Measurements from ENCODE around the gene CDX1.

The CDX1 gene

DNA sequence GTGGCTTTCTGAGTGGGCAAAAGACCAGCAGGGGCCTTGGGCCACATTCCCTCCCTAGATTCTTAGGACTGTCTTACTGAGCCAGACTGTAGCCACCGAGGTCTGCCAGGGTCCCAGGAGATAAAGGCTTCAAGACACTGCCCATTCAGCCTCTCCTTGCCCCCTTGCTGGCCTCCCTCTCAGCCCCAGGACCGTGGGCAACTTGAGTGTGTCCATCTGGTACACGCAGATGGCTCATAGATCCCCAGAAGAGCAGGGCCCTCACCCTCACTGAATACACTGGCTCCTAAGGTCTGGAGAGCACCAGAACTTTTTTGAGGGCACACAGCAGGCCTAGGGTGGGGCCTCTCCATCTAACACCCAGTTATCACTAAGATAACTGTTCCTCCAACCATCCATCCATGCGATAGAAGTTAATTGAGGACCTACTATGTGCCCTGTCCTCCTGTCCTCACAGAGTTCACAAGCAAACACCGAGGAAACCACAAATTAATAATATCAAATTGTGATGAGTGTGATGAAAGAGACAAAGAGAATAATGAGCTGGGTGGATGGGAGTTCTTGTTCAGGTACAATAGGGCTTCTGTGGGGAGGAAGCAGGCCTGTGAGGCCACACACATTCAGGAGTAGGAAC, 6.0 kb upstream of the CDX1 start:
- H3K27me3 Mint-ChIP-seq: peaks cover 12% of the 10 kb centered on the region

DNA sequence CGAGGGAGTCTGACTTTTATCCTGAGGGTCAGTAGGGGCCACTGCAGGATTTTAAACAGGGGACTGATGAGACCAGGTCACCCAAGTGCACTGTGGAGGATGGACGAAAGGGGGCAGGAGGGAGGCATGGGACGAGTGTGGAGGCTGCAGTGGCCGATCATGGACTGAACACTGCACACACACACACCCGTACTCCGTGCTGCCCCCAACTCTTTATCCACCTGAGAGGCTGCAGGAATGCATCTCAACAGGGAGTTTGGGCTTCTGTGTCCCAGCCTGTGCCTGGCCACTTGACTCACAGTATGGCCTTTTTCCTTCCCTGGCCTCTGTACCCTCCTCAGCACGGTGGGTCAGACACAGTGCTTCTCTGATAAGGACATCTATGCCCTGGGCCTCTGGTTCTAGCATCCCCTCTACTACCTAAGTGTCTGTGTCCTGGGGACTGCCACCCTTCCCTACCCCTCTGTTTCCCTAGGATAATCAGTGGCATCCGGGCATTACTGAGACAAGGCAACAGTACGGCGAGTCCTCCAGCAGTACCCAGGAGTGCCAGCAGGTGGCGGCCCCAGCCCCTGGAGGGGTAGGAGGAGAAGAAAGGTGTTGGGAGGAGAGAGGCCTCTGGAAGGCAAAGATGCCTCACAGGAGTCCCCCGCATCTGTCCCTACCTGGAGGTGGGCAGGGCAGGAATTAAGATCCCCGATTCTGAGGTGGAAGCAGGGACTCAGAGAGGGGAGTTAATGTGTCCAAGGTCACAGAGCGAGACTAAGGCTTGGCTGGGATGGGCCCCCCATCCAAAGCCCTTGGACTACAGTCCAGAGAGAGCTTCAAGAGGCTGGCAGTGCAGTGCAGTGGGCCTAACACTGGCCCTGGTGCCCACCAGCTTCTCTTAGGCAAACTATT, 5.1 kb upstream of the CDX1 start:
- Mint-ChIP-seq H3K36me3 (ENCODE audit: low read depth) (no peaks in the 10 kb centered on the region), H3K4me1 (no peaks in the 10 kb centered on the region), H3K27ac (no peak overlapping the region), H3K27me3 (peaks cover 11% of the 10 kb centered on the region), H3K4me3 (no peak overlapping the region), H3K9me3 (no peaks in the 10 kb centered on the region)
- ATAC-seq (peak; percentile 68), DNase-seq (peak; percentile 89)

More for the DNA sequence above, 6.0 kb upstream of the CDX1 start:
- Mint-ChIP-seq H3K4me3 (no peak overlapping the region), H3K36me3 (ENCODE audit: low read depth) (no peaks in the 10 kb centered on the region), H3K9me3 (no peaks in the 10 kb centered on the region), H3K27ac (no peak overlapping the region), H3K4me1 (peaks cover 6% of the 10 kb centered on the region)
- ATAC-seq (no peak), DNase-seq (no peak)

DNA sequence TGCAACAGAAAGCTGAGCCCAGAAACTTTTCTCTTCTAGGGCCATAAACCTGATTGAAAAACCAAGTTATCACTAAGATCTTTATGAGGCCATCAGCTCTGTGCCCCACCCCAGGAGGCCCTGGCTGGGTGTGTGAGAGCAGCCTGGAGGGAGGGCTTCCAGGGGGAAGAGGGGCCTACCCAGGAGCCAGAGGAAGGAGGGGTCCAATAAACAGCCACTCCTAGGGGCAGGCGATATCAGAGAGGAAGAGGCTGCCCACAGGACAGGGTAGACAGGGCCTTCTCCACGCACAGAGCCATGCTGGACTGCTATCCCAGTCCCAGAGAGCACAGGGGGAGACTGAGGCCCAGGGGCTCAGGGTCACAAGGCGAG, 4.5 kb upstream of the CDX1 start:
- ATAC-seq (no peak), DNase-seq (no peak)
- Mint-ChIP-seq H3K4me1 (no peaks in the 10 kb centered on the region), H3K9me3 (no peaks in the 10 kb centered on the region), H3K27ac (no peak overlapping the region), H3K27me3 (peaks cover 10% of the 10 kb centered on the region), H3K4me3 (no peak overlapping the region), H3K36me3 (ENCODE audit: low read depth) (no peaks in the 10 kb centered on the region)

- H3K9me3 Mint-ChIP-seq: no peaks in the 10 kb centered on the region
- H3K27me3 Mint-ChIP-seq: peaks cover 15% of the 10 kb centered on the region
- no peak overlapping the region for H3K4me3 Mint-ChIP-seq
- H3K36me3 Mint-ChIP-seq (ENCODE audit: low read depth): no peaks in the 10 kb centered on the region
- no peak overlapping the region for H3K27ac Mint-ChIP-seq
- DNase-seq (no peak), ATAC-seq (no peak)
- H3K4me1 Mint-ChIP-seq: no peaks in the 10 kb centered on the region
Observed at GRCh38 chr5:150163035-150163434, 3.5 kb upstream of the CDX1 start.

DNA sequence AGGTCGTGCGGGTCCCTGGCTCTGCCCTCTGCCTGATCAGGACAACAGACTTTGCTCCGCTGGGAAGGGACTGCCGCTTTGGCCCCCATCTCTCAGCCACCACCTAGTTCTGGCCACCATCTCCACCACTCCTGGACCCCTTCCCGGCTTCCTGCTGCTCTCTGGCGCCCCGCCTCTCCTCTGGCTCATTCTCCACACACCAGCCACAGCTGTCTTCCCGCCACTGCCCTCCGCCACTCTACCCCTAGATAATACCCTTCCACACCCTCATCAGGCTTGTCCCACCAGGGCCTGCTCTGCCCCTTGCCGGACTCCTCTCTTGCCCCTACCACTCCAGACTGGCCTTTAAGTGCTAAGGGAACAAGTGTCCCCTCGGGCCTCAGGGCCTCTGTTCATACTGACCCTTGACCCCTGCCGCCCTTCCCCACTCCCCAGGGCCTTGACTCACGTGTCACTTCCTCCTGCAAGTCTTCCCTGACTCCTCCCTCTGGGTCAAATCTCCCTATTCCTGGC, 3.0 kb upstream of the CDX1 start:
- no peak for ATAC-seq
- H3K27ac Mint-ChIP-seq: no peak overlapping the region

DNA sequence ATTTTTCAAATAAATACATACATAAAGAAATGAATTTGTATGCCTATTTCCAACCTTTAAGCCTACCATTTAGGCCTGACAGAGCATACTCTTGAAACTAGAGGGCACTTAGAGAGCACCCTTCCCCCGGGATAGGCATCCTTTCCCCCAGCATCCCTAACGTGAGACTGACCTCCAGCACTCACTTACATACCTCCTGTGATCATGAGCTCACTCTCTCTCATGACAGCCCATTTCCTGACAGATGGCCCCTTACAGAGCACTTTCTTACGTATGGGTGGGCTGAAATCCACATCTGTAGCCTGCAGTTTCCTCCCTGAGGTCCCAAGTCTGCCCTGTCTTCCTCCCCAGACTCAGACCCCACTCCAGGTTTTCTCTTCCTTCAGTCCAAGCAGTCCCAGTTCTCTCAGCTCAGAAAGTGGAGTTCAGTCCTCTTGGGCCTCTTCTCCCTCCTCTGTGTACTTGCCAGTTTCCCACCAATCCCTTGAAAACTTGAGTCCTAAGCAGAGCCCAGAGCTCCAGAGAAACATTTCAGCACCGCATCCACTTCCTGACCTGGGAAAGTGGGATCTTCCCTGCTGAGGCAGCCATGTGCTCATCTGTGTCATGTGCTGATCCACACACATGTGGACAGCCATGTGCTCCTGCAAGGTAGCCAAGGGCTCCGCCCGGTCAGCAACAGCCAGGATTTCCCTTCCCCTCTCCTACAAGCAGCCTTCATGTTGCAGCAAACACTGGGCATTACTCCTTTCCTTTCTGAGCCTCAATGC, 2.2 kb upstream of the CDX1 start:
- no peaks in the 10 kb centered on the region for H3K9me3 Mint-ChIP-seq
- H3K36me3 Mint-ChIP-seq (ENCODE audit: low read depth): no peaks in the 10 kb centered on the region
- H3K27ac Mint-ChIP-seq: no peak overlapping the region
- H3K4me3 Mint-ChIP-seq: no peak overlapping the region
- H3K27me3 Mint-ChIP-seq: peaks cover 26% of the 10 kb centered on the region
- H3K4me1 Mint-ChIP-seq: no peaks in the 10 kb centered on the region
- DNase-seq (no peak), ATAC-seq (no peak)

More for the DNA sequence above, 3.0 kb upstream of the CDX1 start:
- Mint-ChIP-seq H3K4me1 (no peaks in the 10 kb centered on the region), H3K36me3 (ENCODE audit: low read depth) (no peaks in the 10 kb centered on the region), H3K4me3 (no peak overlapping the region), H3K27me3 (peaks cover 21% of the 10 kb centered on the region), H3K9me3 (no peaks in the 10 kb centered on the region)
- no peak for DNase-seq

- Mint-ChIP-seq H3K27me3 (peaks cover 40% of the 10 kb centered on the region), H3K4me1 (no peaks in the 10 kb centered on the region), H3K27ac (no peak overlapping the region), H3K9me3 (no peaks in the 10 kb centered on the region), H3K4me3 (no peak overlapping the region), H3K36me3 (ENCODE audit: low read depth) (no peaks in the 10 kb centered on the region)
- DNase-seq (no peak), ATAC-seq (no peak)
Observed at GRCh38 chr5:150166037-150166649, 435 bp upstream of the CDX1 start.

DNA sequence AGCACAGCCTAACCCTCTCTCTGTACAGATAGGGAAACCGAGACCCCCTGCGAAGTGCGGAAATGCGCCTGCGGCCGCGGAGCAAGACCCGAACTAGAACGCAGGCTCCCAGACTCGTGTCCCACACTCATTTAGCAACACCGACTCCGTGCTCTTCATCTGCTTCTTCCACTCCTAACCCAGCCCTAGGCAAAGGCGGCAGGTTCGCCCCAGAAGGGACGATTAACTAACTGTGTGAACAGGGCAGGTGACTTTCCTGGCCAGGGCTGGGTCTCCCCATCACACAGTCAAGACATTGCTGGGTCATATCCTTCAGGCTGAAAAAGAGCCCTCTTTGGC, 903 bp downstream of the CDX1 start:
- H3K27me3 Mint-ChIP-seq: peaks cover 44% of the 10 kb centered on the region
- H3K4me3 Mint-ChIP-seq: no peak overlapping the region
- H3K36me3 Mint-ChIP-seq (ENCODE audit: low read depth): no peaks in the 10 kb centered on the region
- no peaks in the 10 kb centered on the region for H3K9me3 Mint-ChIP-seq
- DNase-seq (no peak), ATAC-seq (no peak)
- H3K27ac Mint-ChIP-seq: no peak overlapping the region
- H3K4me1 Mint-ChIP-seq: no peaks in the 10 kb centered on the region

DNA sequence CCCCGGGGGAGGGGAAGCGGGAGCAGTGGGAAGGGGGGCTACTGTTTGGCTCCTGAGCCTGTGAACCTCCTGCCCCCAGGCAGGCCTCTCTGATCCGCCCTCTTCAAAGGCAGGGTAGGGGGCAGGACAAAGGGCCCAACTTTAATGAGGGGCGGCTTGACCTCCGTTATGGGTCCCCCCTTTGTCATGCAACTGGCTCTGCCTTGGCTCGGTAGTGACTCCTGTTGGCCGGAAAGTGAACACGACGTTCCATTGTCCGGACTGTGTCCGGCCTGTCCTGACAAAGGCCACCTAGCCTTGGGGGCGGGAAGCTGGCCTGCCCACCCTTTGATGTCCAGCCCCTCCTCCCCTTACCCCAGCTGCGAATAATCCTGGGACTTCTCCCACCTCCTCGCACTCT, 1.3 kb downstream of the CDX1 start:
- no peak for DNase-seq
- no peaks in the 10 kb centered on the region for H3K4me1 Mint-ChIP-seq

DNA sequence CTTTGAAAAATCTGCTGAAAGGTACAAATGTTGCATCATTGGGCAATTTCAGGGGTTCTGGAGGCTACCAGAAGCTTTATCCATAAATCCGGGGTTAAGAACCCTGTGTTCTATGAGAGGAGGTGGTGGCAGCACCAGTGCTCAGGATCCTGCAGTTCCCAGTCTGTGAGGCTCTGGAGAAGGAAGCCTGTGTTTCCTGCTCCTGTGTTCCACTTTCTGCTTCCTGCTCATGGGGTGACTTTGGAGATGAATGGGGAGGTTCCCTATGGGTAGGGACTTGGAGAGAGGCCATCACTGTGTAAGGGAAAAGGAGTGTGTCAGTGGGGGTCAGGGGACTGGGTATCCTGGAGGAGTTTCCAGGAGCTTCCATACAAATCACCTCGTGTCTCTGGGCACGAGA, 2.3 kb downstream of the CDX1 start:
- Mint-ChIP-seq H3K4me3 (no peak overlapping the region), H3K4me1 (no peaks in the 10 kb centered on the region), H3K36me3 (ENCODE audit: low read depth) (no peaks in the 10 kb centered on the region), H3K27me3 (peaks cover 47% of the 10 kb centered on the region), H3K9me3 (no peaks in the 10 kb centered on the region), H3K27ac (no peak overlapping the region)
- no peak for DNase-seq
- ATAC-seq: no peak

More for the DNA sequence above, 1.3 kb downstream of the CDX1 start:
- H3K36me3 Mint-ChIP-seq (ENCODE audit: low read depth): no peaks in the 10 kb centered on the region
- no peak overlapping the region for H3K27ac Mint-ChIP-seq
- peaks cover 44% of the 10 kb centered on the region for H3K27me3 Mint-ChIP-seq
- no peak for ATAC-seq
- no peak overlapping the region for H3K4me3 Mint-ChIP-seq
- H3K9me3 Mint-ChIP-seq: no peaks in the 10 kb centered on the region

GRCh38 chr5:150172145-150172544, 5.6 kb downstream of the CDX1 start:
- H3K9me3 Mint-ChIP-seq: no peaks in the 10 kb centered on the region
- no peaks in the 10 kb centered on the region for H3K36me3 Mint-ChIP-seq (ENCODE audit: low read depth)
- H3K27ac Mint-ChIP-seq: no peak overlapping the region
- no peak for DNase-seq
- ATAC-seq: no peak
- H3K27me3 Mint-ChIP-seq: peaks cover 46% of the 10 kb centered on the region
- H3K4me1 Mint-ChIP-seq: no peaks in the 10 kb centered on the region
- H3K4me3 Mint-ChIP-seq: no peak overlapping the region

DNA sequence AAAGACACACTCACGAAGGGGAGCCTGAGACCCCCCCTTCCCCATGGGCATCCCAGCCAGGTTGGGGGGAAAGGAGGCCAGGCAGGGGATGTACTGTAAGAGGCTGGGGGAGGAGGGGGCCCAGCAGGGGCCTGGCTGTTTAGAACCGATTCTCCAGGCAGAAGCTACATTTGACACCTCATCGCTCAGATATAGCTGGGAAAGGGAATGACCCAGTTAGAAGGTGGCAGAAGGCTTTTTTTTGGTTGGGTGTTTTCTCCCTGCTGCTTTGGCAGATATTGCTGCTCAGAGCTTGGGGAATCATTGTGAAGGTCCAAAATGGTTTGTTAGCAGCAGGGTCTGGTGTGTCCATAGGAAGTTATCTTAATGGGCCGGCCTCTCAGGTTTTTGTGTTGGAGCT, 6.0 kb downstream of the CDX1 start:
- H3K36me3 Mint-ChIP-seq (ENCODE audit: low read depth): no peaks in the 10 kb centered on the region
- ATAC-seq: no peak
- no peak overlapping the region for H3K4me3 Mint-ChIP-seq
- no peak for DNase-seq
- H3K9me3 Mint-ChIP-seq: no peaks in the 10 kb centered on the region
- H3K27me3 Mint-ChIP-seq: peaks cover 42% of the 10 kb centered on the region
- no peak overlapping the region for H3K27ac Mint-ChIP-seq
- H3K4me1 Mint-ChIP-seq: no peaks in the 10 kb centered on the region

DNA sequence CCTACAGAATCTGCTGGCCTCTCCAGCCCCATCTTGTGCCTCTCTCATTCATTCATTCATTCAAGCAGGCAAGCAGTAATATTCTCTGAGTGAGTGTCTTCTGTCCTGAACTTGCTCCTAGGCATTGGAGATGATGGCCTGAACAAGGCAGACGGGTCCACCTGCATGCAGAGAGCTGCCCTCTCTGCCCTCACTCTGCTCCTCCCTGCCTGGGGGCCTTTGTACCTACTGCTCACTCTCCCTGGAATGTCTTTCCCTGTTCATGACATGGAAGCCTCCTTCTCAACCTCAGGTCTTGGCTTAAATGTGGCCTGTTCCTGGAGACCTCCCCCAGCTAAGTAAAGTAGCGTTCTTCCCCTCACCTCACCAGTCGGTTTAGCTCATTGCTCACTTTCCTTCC, 6.6 kb downstream of the CDX1 start:
- Mint-ChIP-seq H3K9me3 (no peaks in the 10 kb centered on the region), H3K4me3 (no peak overlapping the region), H3K27me3 (peaks cover 38% of the 10 kb centered on the region), H3K4me1 (no peaks in the 10 kb centered on the region), H3K27ac (no peak overlapping the region), H3K36me3 (ENCODE audit: low read depth) (no peaks in the 10 kb centered on the region)
- no peak for ATAC-seq
- DNase-seq: no peak

DNA sequence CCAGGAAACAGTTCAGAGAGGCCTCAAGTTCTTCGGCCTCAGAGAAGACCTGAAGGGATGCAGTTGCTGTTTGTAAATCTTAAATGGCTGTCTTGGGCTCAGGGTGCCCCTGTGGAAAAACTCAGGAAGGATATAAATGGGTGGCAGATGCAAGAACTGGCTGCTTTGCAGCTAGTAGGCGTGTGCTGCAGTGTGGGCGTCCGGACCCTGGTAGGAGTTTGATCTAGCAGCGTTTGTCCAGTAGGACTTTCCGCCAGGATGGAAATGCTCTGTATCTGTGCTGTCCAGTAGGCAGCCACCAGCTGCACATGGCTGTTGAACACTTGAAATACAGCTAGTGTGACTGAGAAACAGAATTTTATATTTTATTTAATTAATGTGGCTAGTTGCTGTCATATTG, 7.7 kb downstream of the CDX1 start:
- DNase-seq (no peak), ATAC-seq (no peak)
- Mint-ChIP-seq H3K4me3 (no peak overlapping the region), H3K27ac (no peak overlapping the region), H3K4me1 (no peaks in the 10 kb centered on the region), H3K36me3 (ENCODE audit: low read depth) (no peaks in the 10 kb centered on the region), H3K27me3 (peaks cover 29% of the 10 kb centered on the region), H3K9me3 (no peaks in the 10 kb centered on the region)
